ENCODE measurements around the gene ABHD16A. TPM values are rescaled to one million over a fixed set of nuclear protein-coding genes. Genes with fewer than 3 reads are reported as not detected.

The ABHD16A gene
- total RNA-seq, 2 experiments from 2014 or later = 28.6 to 32.7 TPM

DNA sequence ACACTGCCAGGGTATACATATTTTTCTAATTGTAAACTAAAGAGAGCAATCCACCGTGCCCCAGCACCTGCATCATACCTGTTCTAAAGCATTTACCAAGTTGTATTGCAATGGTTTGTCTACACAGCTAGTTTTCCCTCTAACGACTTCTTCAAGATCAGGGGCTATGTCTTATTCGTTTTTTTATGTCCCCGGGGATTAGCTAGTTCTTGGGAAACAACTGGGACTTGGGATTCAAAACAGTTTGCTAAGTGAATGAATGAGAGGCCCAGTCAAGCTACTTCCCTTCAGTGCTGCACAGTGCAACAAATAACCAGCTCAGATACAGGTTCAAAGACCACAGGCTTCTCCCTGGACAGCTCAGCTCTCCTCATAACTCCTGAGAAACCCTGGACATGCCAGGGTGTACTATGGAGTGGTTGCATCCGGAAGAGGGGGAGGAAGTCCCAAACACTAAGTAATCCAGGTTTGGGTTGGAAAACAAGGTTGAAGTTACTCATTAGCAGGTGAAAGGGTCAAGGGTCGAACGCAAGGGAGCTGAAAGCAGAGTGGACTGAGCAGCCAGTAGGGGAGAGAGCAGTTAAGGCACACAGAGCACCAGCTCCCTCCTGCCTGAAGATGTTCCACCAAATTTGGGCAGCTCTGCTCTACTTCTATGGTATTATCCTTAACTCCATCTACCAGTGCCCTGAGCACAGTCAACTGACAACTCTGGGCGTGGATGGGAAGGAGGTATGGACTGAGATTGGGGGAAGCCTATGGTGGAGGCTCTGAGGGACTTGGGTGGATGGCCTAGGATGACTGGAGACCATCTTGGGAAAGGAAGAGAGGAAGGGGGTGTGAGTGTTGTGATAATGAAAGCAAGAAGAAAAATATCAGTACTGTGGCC lies 47.5 kb downstream of the ABHD16A start, which contains the start of gene APOM:
Gene APOM (plus strand): TSS at position 546 of the 889 bp plus-strand sequence. CDS start 73 bp downstream, at position 619.
- H2AFZ ChIP-seq (ENCODE audit: low read length) = no peak within 1 kb of the TSS
- peaks cover 38% of the 10 kb centered on the region for H3K4me1 ChIP-seq (ENCODE audit: insufficient read depth, low read length, poor library complexity, severe bottlenecking)
- H3K27ac ChIP-seq (ENCODE audit: low read depth, low read length, poor library complexity, severe bottlenecking) = no peak within 1 kb of the TSS
- no TSS peak for BruUV-seq (replicated peaks)
- no peak within 1 kb of the TSS for H3K4me2 ChIP-seq (ENCODE audit: low read length)
- TF ChIP-seq EZH2phosphoT487 (IDR thresholded peaks at IDR 0.05; ENCODE audit: borderline replicate concordance, low read depth, low read length) = no peak
- TF ChIP-seq, protein P1, sequence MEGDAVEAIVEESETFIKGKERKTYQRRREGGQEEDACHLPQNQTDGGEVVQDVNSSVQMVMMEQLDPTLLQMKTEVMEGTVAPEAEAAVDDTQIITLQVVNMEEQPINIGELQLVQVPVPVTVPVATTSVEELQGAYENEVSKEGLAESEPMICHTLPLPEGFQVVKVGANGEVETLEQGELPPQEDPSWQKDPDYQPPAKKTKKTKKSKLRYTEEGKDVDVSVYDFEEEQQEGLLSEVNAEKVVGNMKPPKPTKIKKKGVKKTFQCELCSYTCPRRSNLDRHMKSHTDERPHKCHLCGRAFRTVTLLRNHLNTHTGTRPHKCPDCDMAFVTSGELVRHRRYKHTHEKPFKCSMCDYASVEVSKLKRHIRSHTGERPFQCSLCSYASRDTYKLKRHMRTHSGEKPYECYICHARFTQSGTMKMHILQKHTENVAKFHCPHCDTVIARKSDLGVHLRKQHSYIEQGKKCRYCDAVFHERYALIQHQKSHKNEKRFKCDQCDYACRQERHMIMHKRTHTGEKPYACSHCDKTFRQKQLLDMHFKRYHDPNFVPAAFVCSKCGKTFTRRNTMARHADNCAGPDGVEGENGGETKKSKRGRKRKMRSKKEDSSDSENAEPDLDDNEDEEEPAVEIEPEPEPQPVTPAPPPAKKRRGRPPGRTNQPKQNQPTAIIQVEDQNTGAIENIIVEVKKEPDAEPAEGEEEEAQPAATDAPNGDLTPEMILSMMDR (conservative IDR thresholded peaks at IDR 0.05; ENCODE audit: low read length) = no peak
- DNase-seq (ENCODE audit: low spot score) = no peak
- intact Hi-C loops (cut with micrococcal nuclease; ENCODE audit: unreplicated experiment) = no loop called here
- H3K79me2 ChIP-seq (ENCODE audit: insufficient read depth, low read depth, low read length) = peaks cover 24% of the 10 kb centered on the region
- H3K9me3 ChIP-seq (ENCODE audit: low read length) = no peaks in the 10 kb centered on the region
- H3K9me2 ChIP-seq (ENCODE audit: insufficient read depth, low read length) = no peaks in the 10 kb centered on the region
- POLR2A ChIA-PET = interaction anchor here (0.6 to 0.7 kb wide), 2 partner anchors 9 to 18 kb away, joined by 3 read pairs; partner anchors contain the start of gene GPANK1
- H3K4me3 ChIP-seq (ENCODE audit: low read depth, low read length, poor library complexity, severe bottlenecking) = no peak within 1 kb of the TSS
- CTCF ChIA-PET (ENCODE audit: unreplicated experiment) = no interaction called here
- H4K20me1 ChIP-seq (ENCODE audit: insufficient read depth, low read length) = 0 out of 2 replicates have a peak, but pooled peaks cover 4% of the 10 kb centered on the region
- peaks cover 7% of the 10 kb centered on the region; the same call in 1 of the 2 replicates for H3K36me3 ChIP-seq (ENCODE audit: insufficient read depth, low read length)

- ChIA-PET CTCF (ENCODE audit: unreplicated experiment) (no interaction called here), POLR2A (interaction anchor here (0.6 to 4.0 kb wide), 4 partner anchors 19 to 113 kb away, joined by 3 to 19 read pairs (median 6); partner anchors contain the start of gene DDX39B)
- Histone ChIP-seq H3K27ac (ENCODE audit: low read depth, low read length, poor library complexity, severe bottlenecking) (no peak overlapping the region), H3K4me3 (ENCODE audit: low read depth, low read length, poor library complexity, severe bottlenecking) (no peak overlapping the region), H4K20me1 (ENCODE audit: insufficient read depth, low read length) (0 out of 2 replicates have a peak, but pooled peaks cover 4% of the 10 kb centered on the region), H3K4me1 (ENCODE audit: insufficient read depth, low read length, poor library complexity, severe bottlenecking) (peaks cover 35% of the 10 kb centered on the region), H3K9me2 (ENCODE audit: insufficient read depth, low read length) (no peaks in the 10 kb centered on the region), H2AFZ (ENCODE audit: low read length) (no peak overlapping the region), H3K9me3 (ENCODE audit: low read length) (no peaks in the 10 kb centered on the region), H3K4me2 (ENCODE audit: low read length) (no peak overlapping the region), H3K36me3 (ENCODE audit: insufficient read depth, low read length) (peaks cover 14% of the 10 kb centered on the region), H3K79me2 (ENCODE audit: insufficient read depth, low read depth, low read length) (peaks cover 28% of the 10 kb centered on the region)
- TF ChIP-seq EZH2phosphoT487 (IDR thresholded peaks at IDR 0.05; ENCODE audit: borderline replicate concordance, low read depth, low read length) = no peak
- TF ChIP-seq, protein P1 (conservative IDR thresholded peaks at IDR 0.05; ENCODE audit: low read length) = no peak
- no peak for DNase-seq (ENCODE audit: low spot score)
- BruUV-seq (replicated peaks) = no TSS peak
- intact Hi-C loops (cut with micrococcal nuclease; ENCODE audit: unreplicated experiment) = no loop called here
Observed at GRCh38 chr6:31654574-31655348, 48.4 kb downstream of the ABHD16A start.

Measured in OCI-LY7 (cell line).